Measurements from ENCODE around the gene BCKDK. TPM values are rescaled to one million over a fixed set of nuclear protein-coding genes. Genes with fewer than 3 reads are reported as not detected.

BCKDK gene
- total and polyA plus RNA-seq, 2 of the 13 experiments (the other 11 are each of a cell fraction or from before 2014, with no cell fraction given), result 24.9 to 42.6 TPM

DNA sequence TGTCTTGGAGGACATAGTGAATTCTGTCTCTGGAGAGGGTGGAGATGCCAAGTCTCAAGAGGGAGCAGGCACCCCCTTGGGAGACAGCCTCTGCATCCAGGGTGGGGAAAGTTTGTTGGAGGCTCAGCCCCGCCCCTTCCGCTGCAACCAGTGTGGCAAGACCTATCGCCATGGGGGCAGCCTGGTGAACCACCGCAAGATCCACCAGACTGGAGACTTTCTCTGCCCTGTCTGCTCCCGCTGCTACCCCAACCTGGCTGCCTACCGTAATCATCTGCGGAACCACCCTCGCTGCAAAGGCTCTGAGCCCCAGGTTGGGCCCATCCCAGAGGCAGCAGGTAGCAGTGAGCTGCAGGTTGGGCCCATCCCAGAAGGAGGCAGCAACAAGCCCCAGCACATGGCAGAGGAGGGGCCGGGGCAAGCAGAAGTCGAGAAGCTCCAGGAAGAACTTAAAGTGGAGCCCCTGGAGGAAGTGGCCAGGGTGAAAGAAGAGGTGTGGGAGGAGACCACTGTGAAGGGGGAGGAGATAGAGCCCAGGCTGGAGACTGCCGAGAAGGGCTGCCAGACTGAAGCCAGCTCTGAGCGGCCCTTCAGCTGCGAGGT is 28.7 kb upstream of the BCKDK start (continued):
- no peak for TF ChIP-seq ZNF788 (CRISPR knock-in tag; IDR thresholded peaks at IDR 0.05; ENCODE audit: borderline replicate concordance)

DNA sequence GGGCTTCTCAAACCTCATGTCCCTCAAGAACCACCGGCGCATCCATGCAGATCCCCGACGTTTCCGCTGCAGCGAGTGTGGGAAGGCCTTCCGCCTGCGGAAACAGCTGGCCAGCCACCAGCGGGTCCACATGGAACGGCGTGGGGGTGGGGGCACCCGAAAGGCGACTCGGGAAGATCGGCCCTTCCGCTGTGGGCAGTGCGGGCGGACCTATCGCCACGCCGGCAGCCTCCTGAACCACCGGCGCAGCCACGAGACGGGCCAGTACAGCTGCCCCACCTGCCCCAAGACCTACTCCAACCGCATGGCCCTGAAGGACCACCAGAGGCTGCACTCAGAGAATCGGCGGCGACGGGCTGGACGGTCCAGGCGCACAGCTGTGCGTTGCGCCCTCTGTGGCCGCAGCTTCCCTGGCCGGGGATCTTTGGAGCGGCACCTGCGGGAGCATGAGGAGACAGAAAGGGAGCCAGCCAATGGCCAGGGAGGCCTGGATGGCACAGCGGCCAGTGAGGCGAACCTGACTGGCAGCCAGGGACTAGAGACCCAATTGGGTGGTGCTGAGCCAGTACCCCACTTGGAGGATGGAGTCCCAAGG is 28.1 kb upstream of the BCKDK start:
- in situ Hi-C loops (cut with HindIII; ENCODE audit: extremely low pct_ligation_motif_present, low pct_unique_long_range_greater_than_20kb) (no loop called here), intact Hi-C loops (cut with micrococcal nuclease; ENCODE audit: unreplicated experiment) (no loop called here)
- H3K4me3 ChIP-seq (replicated peaks in 1 of 3; ENCODE audit: insufficient read depth in 1 of 3, low read depth in 2 of 3, low read length in 3 of 3), result no peak overlapping the region
- H3K79me2 ChIP-seq (ENCODE audit: insufficient read depth, low read length), result peaks cover 12% of the 10 kb centered on the region
- H3K27me3 ChIP-seq (ENCODE audit: control insufficient read depth in 1 of 2, insufficient read depth in 2 of 2, low read length in 2 of 2), result no peaks in the 10 kb centered on the region
- no peak overlapping the region for H3K4me2 ChIP-seq (ENCODE audit: low read depth, low read length)
- no peaks in the 10 kb centered on the region for H4K20me1 ChIP-seq (ENCODE audit: insufficient read depth, low read length)
- H3K9ac ChIP-seq (ENCODE audit: insufficient read depth, low read depth, low read length), result no peak overlapping the region
- BruUV-seq (replicated peaks), result no TSS peak
- H3K9me3 ChIP-seq (ENCODE audit: low read length), result no peaks in the 10 kb centered on the region
- no peak overlapping the region for H2AFZ ChIP-seq (ENCODE audit: low read length)
- peaks cover 7% of the 10 kb centered on the region for H3K4me1 ChIP-seq (ENCODE audit: insufficient read depth, low read length)
- no peak overlapping the region for H3K27ac ChIP-seq (ENCODE audit: extremely low read length, insufficient read depth, low read length)
- no peak for DNase-seq (ENCODE audit: low spot score)
- FAIRE-seq, result no peak
- peaks cover 30 to 53% of the 10 kb centered on the region in 2 experiments for H3K36me3 ChIP-seq (replicated peaks in 1 of 2; ENCODE audit: control insufficient read depth in 1 of 2, insufficient read depth in 2 of 2, low read length in 2 of 2)
- WGBS (ENCODE audit: low lambda C conversion rate), result 96% methylated on average over 37 of the region's 40 CpGs
- ChIA-PET CTCF (ENCODE audit: low intra/inter-chr PET ratio, low total read pairs) (no interaction called here), POLR2A (interaction anchor here (1.1 kb wide), 1 partner anchor 62 kb away, joined by 3 read pairs; no protein-coding TSS in a partner anchor)
- no peak for ATAC-seq
- TF ChIP-seq, protein P1, sequence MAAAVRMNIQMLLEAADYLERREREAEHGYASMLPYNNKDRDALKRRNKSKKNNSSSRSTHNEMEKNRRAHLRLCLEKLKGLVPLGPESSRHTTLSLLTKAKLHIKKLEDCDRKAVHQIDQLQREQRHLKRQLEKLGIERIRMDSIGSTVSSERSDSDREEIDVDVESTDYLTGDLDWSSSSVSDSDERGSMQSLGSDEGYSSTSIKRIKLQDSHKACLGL (CRISPR knock-in tag; IDR thresholded peaks at IDR 0.05), result 0 out of 2 replicates have a peak, but pooled peaks have one; percentile 18
- TF ChIP-seq CENPT (CRISPR knock-in tag; IDR thresholded peaks at IDR 0.05; ENCODE audit: low read depth), result no peak
- TF ChIP-seq ZFAT (CRISPR knock-in tag; conservative IDR thresholded peaks at IDR 0.05), result no peak
- no peak for TF ChIP-seq ZNF850 (CRISPR knock-in tag; conservative IDR thresholded peaks at IDR 0.05)
- TF ChIP-seq SIX1 (CRISPR knock-in tag; IDR thresholded peaks at IDR 0.05; ENCODE audit: borderline replicate concordance), result no peak
- TF ChIP-seq ZBTB20 (CRISPR knock-in tag; IDR thresholded peaks at IDR 0.05; ENCODE audit: borderline replicate concordance, low read depth), result no peak
- no peak for TF ChIP-seq ZNF205 (CRISPR knock-in tag; IDR thresholded peaks at IDR 0.05)
- no peak for TF ChIP-seq ZSCAN29 (CRISPR knock-in tag; conservative IDR thresholded peaks at IDR 0.05)
- TF ChIP-seq GABPB1 (CRISPR knock-in tag; IDR thresholded peaks at IDR 0.05), result peak; percentile 20; the same call in 1 of the 2 replicates
- TF ChIP-seq ADNP (CRISPR knock-in tag; IDR thresholded peaks at IDR 0.05), result no peak
- TF ChIP-seq PCBP2 (optimal IDR thresholded peaks at IDR 0.05; ENCODE audit: low read depth, low read length, poor library complexity, severe bottlenecking), result no peak
- TF ChIP-seq, protein P2, sequence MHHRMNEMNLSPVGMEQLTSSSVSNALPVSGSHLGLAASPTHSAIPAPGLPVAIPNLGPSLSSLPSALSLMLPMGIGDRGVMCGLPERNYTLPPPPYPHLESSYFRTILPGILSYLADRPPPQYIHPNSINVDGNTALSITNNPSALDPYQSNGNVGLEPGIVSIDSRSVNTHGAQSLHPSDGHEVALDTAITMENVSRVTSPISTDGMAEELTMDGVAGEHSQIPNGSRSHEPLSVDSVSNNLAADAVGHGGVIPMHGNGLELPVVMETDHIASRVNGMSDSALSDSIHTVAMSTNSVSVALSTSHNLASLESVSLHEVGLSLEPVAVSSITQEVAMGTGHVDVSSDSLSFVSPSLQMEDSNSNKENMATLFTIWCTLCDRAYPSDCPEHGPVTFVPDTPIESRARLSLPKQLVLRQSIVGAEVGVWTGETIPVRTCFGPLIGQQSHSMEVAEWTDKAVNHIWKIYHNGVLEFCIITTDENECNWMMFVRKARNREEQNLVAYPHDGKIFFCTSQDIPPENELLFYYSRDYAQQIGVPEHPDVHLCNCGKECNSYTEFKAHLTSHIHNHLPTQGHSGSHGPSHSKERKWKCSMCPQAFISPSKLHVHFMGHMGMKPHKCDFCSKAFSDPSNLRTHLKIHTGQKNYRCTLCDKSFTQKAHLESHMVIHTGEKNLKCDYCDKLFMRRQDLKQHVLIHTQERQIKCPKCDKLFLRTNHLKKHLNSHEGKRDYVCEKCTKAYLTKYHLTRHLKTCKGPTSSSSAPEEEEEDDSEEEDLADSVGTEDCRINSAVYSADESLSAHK (CRISPR knock-in tag; IDR thresholded peaks at IDR 0.05; ENCODE audit: borderline replicate concordance), result no peak
- TF ChIP-seq AGO2 (optimal IDR thresholded peaks at IDR 0.05; ENCODE audit: low read depth, low read length), result peak; percentile 91
